C4-2B (cell line): Measurements from ENCODE around the gene SUSD5.

Experiments
- H3K27ac ChIP-seq: fragments of 450-650 bp; 2 replicates; pipeline ENCODE4 v1.5.1; 2017
- CTCF ChIP-seq: fragments of 450-650 bp; conservative IDR thresholded peaks from 2 replicates; pipeline ENCODE4 v1.5.1; 2017; ENCODE audit warnings: mild to moderate bottlenecking
- ZFX ChIP-seq: fragments of 450-650 bp; IDR thresholded peaks from 2 replicates; pipeline ENCODE4 v1.6.1; 2017

Gene SUSD5

GRCh38 chr3:33103034-33103433 lies 115.6 kb downstream of the SUSD5 start:
- no peak for TF ChIP-seq ZFX
- TF ChIP-seq CTCF: no peak
- H3K27ac ChIP-seq: no peak overlapping the region

GRCh38 chr3:33100229-33100628 lies 118.4 kb downstream of the SUSD5 start:
- TF ChIP-seq ZFX (no peak), CTCF (no peak)
- no peak overlapping the region for H3K27ac ChIP-seq
